Activated CD4-positive, alpha-beta T cell treated with anti-CD3 and anti-CD28 coated beads for 24 hours (primary cell): ENCODE results near the gene AUNIP.

Source experiments
- DNase-seq, 2 donors: peaks; one replicate each; pipeline ENCODE4 v3.0.0-alpha.2; 2020; ENCODE audit warnings: low read depth in 2 of 2

AUNIP gene

GRCh38 chr1:25828491-25828890 lies 30.8 kb downstream of the AUNIP start:
- no peak for DNase-seq

- no peak for DNase-seq
Measured at GRCh38 chr1:25826571-25826970, 32.7 kb downstream of the AUNIP start.

GRCh38 chr1:25825605-25826004 lies 33.7 kb downstream of the AUNIP start:
- DNase-seq = no peak

- DNase-seq = no peak
Measured at GRCh38 chr1:25821630-25822091, 37.6 kb downstream of the AUNIP start.

GRCh38 chr1:25821112-25821476 lies 38.2 kb downstream of the AUNIP start:
- DNase-seq = no peak

- peak in 1 of 2 donors; percentile 49 for DNase-seq
Measured at GRCh38 chr1:25820247-25821111, 38.8 kb downstream of the AUNIP start.

- DNase-seq = peak; percentile 89 to 91
Measured at GRCh38 chr1:25819491-25820246, 39.6 kb downstream of the AUNIP start, which contains the start of gene MTFR1L. Gene MTFR1L, plus strand, starts transcription at chr1:25819954. Its CDS starts 3,151 bp downstream, at chr1:25823105.

- DNase-seq = no peak
Measured at GRCh38 chr1:25818569-25818968, 40.7 kb downstream of the AUNIP start.

DNA sequence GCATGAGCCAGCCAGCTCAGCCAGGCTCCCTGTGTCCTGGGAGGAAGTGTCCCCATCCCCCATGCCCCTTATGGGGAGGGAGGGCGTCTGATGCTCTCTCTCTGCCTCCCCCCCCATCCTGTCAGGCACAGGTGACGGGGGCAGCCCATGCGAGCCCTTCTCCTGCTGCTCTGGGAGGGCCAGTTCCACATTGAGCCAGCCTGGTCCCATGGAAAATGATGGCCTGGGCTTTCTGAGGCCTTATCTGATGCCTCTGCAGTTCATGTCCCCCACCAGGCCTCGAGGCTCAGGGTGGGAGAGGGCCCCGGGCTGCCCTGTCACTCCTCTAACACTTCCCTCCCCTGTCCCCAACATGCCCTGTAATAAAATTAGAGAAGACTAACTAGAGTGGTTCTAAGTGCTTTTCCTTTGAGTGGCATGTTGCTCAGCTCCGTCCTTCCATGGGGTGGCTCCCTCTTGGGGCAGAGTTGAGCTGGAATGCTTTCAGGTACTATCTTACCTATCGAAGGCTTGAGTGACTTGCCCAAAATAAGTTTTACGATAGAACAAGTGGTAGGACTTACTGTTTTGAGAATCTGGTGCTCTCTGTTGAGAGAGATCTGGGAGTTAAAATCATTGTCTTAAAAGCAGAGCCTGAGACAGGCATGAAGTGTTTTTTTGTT lies 41.3 kb downstream of the AUNIP start:
- DNase-seq = no peak

DNA sequence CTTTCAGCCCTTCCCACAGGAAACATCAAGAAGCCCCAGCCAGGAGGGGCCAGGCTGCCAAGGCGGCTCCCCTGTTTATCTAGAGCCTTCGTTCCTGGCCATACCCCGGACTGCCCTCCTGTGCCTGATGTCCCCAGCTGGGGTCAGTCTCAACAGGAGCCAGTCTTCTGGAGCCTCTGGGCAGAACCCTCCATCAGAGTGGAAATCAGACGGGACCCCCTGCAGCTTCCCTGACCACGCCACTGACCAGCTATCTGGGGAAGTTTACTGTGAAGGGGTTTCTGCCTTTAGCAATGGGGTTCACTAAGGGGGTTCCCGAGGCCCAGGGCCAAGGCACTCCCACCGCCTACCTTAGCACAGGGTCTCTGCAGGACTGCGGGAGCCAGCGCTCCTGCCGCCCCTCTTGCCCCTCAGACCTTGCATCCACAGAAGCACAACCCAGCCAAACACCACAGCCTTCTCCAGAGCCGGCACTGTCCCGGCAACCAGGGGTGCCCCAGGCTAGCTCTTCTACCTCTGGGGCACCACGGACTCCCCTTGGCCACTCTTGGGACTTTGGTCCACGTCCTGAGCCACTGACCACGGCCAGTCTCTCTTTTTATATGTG lies 43.0 kb downstream of the AUNIP start:
- DNase-seq = no peak

GRCh38 chr1:25815208-25816111 lies 43.8 kb downstream of the AUNIP start:
- no peak for DNase-seq

- no peak for DNase-seq
Measured at GRCh38 chr1:25814549-25815087, 44.6 kb downstream of the AUNIP start.

- no peak for DNase-seq
Measured at GRCh38 chr1:25813734-25814471, 45.4 kb downstream of the AUNIP start.

- no peak for DNase-seq
Measured at GRCh38 chr1:25813071-25813733, 46.1 kb downstream of the AUNIP start.

DNA sequence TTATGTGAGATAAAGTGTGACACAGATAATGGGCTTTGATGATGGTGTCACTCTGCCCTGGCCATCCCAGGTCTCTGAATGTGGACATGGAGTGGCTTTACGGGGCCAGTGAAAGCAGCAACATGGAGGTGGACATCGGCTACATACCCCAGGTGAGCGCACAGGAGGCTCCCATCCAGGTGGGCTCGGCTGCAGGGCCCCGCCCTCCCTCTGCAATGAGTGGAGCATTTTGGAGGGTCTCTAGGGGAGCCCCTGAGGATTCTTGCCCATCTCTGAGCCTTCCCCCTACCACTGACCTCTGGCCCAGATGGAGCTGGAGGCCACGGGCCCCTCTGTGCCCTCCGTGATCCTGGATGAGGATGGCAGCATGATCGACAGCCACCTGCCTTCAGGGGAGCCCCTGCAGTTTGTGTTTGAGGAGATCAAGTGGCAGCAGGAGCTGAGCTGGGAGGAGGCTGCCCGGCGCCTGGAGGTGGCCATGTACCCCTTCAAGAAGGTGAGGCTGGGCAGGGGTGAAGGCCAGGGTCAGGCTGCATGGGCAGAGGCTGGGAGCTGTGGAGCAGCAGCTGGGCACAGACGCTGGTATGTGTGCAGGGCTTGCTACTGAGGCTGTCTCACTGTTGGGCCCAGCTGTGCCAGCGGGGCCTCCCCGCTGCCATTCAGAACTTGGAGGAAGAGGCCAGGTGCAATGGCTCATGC lies 47.7 kb downstream of the AUNIP start:
- no peak for DNase-seq

- DNase-seq = peak; percentile 76 to 82
Measured at GRCh38 chr1:25810341-25811299, 48.6 kb downstream of the AUNIP start.

DNA sequence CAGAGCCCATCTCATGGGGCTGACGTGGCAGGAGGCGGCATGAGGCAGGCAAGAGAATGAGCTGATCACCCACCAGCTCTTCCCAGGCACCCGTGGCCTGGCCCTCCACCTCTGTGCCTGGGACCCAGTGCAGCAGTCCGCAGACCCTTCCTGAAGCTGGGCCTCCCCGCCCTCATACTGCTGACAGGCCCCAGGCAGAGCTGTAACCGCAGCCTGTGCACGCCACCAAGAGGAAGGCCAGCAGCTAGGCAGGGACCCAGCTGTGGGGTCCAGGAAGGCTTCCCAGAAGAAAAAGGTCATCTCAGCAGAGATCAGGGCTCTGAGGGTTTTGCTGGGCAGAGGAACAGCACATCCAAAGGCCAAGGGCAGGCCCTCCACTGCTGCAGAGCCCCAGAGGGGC lies 49.3 kb downstream of the AUNIP start:
- DNase-seq = no peak
